Astrocyte (in vitro differentiated cells and primary cell): ENCODE measurements around the gene OR9G1.

Experiments used
- EZH2 ChIP-seq: IDR thresholded peaks from 2 replicates; pipeline ENCODE4 v1.6.1; 2012; ENCODE audit warnings: mild to moderate bottlenecking, low read length, inconsistent platforms; ENCODE audit not compliant: insufficient read depth
- TF ChIP-seq, protein P1 (sequence below): IDR thresholded peaks from 2 replicates; pipeline ENCODE4 v1.5.1; 2011; ENCODE audit warnings: low read depth, mild to moderate bottlenecking, inconsistent platforms, low read length, moderate library complexity; ENCODE audit not compliant: insufficient read depth

DNA sequence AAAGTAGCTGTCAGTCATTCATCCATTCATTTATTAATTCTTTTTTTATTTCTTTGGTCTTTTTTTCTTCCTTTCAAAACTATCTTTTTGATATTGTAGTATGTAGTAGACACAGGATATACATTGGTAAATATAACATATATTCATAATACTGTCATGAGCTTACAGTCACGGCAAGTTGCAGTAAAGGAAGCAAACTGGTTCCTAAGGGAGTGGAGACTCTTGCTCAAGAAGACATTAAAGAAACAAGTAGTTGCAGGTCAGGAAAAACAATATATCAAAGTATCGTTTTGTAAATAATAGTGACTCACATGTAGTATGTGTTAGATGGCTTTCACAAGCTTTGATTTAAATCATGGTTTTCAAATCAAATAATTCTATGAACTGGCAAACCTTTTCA is 27.9 kb upstream of the OR9G1 start:
- no peak for TF ChIP-seq EZH2
- TF ChIP-seq, protein P1, sequence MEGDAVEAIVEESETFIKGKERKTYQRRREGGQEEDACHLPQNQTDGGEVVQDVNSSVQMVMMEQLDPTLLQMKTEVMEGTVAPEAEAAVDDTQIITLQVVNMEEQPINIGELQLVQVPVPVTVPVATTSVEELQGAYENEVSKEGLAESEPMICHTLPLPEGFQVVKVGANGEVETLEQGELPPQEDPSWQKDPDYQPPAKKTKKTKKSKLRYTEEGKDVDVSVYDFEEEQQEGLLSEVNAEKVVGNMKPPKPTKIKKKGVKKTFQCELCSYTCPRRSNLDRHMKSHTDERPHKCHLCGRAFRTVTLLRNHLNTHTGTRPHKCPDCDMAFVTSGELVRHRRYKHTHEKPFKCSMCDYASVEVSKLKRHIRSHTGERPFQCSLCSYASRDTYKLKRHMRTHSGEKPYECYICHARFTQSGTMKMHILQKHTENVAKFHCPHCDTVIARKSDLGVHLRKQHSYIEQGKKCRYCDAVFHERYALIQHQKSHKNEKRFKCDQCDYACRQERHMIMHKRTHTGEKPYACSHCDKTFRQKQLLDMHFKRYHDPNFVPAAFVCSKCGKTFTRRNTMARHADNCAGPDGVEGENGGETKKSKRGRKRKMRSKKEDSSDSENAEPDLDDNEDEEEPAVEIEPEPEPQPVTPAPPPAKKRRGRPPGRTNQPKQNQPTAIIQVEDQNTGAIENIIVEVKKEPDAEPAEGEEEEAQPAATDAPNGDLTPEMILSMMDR: no peak
